ENCODE measurements around the gene C7orf25.

C7orf25 gene

DNA sequence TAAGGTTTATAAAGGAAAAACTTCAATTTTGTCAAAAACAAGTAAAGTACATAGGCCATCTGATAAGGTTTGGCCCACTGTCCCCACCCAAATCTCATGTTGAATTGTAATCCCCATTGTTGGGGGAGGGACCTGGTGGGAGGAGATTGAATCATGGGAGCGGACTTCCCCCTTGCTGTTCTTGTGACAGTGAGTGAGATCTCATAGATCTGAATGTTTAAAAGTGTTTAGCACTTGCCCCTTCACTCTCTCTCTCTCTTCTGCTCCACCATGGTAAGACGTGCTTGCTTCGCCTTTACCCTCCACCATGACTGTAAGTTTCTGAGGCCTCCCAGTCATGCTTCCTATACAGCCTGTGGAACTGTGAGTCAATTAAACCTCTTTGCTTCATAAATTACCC is 38.5 kb upstream of the C7orf25 start:
- no peak overlapping the region for H3K27ac ChIP-seq
- TF ChIP-seq, protein P1, sequence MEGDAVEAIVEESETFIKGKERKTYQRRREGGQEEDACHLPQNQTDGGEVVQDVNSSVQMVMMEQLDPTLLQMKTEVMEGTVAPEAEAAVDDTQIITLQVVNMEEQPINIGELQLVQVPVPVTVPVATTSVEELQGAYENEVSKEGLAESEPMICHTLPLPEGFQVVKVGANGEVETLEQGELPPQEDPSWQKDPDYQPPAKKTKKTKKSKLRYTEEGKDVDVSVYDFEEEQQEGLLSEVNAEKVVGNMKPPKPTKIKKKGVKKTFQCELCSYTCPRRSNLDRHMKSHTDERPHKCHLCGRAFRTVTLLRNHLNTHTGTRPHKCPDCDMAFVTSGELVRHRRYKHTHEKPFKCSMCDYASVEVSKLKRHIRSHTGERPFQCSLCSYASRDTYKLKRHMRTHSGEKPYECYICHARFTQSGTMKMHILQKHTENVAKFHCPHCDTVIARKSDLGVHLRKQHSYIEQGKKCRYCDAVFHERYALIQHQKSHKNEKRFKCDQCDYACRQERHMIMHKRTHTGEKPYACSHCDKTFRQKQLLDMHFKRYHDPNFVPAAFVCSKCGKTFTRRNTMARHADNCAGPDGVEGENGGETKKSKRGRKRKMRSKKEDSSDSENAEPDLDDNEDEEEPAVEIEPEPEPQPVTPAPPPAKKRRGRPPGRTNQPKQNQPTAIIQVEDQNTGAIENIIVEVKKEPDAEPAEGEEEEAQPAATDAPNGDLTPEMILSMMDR (conservative IDR thresholded peaks at IDR 0.05): no peak

DNA sequence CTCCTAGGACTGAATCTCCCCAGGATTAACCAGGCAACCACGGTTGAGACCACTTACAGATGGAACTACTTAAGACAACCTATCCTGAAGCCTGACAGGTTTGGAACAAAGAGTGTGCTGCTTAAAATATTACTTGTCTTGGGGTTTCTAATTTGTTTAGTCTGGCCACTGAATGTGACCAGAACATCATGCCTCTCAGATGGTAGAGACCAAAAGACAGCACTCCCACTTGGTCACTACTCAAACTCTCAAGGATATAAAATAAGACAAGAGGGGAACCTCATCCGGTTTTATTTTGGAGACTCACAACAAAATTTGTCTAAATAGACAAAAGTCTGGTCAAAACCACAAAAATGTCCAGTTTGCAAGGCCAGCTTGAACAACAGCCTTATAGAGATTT is 35.7 kb upstream of the C7orf25 start:
- TF ChIP-seq, protein P1 (conservative IDR thresholded peaks at IDR 0.05): no peak
- no peak overlapping the region for H3K27ac ChIP-seq

DNA sequence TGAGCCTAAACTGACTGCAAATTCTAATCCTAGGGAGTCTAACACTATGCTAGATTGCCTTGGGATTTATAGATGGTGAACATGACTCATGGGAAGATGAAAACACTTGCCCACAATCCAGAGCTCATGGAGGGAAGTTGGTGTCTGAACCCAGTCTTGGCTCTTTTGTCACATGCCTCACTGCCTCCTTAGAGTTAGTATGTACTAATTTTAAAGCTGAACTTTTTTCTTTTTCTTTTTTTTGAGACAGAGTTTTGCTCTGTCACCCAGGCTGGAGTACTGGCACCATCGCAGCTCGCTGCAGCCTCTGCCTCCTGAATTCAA is 34.7 kb upstream of the C7orf25 start:
- no peak overlapping the region for H3K27ac ChIP-seq
- TF ChIP-seq, protein P1 (conservative IDR thresholded peaks at IDR 0.05): no peak

DNA sequence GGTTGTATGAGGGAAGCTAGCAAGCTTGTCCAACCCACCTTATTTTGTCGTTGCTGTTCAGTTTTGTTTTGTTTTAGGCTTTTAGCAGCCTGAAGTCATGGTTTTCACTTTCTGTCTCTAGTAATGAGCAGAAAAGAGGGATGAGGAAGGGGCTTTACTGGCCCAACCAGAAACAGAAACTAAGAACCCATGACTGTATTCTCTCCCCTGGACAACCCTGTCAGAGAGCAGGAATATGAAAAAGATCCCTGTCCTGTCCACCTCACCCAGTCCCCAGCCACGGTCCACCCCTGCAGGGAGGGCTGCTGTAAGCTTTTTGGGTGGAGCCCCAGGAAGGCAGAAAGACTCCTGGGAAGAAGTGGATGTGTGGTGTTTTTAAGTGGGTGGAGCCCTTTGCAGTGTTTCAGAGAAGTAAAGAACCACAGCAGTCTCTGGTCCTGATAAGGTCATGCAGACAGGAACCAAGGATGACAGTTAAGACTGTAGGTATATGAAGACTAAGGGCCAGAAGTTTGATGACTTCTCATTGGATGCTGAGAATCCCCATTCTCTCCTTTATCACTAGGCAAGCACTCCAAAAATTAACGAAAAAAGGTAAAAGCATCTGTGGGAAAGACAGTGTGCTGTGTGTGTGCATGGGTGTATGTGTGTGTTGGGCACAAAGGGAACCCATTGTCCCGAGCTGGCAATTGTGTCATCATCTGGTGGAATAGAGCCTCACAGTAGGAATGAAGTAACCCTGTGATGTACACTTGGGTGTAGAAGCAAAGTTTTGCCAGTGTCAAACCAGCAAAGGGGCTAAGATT is 34.2 kb upstream of the C7orf25 start:
- TF ChIP-seq, protein P1 (conservative IDR thresholded peaks at IDR 0.05): no peak
- no peak overlapping the region for H3K27ac ChIP-seq

DNA sequence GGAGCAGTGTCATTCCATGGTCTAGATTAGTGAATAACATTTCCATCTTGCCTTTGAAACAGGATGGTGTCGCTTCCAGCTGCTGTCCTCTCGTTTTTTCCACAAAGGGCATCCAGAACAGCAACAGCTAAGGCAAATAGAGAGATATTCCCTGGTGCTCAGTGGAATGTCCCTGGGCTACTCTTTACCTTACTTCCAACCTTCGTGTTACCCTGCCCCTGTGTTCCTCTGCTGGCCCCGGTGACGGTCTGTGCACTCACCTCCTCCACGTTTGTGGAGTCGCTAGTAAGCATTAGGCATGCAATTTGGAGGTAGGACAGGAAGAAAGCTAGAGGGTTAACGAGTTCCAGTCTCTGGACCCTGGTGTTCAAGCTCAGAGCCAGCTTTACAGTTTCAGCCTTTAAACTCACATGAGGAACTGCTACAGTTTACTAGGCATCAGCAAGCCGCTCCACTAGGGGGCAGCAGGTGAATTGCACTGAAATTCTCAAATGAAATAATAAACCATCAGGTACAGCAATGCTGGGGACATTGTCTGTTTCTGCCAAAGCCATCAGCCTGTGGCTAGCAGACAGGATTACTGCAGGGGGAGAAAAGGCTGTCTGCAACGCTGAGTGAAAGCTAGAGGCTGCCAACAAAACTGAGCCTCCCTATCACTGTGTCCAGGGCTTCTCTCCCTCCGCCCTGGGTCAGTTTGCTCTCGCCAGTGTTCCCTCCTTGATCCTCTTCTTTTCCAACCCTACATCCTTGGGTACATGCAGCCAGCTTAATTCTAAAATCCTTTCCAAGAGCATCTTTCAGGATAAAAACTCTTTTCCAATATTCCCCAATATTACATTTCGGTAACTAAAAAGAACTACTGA is 29.3 kb upstream of the C7orf25 start:
- TF ChIP-seq, protein P1 (conservative IDR thresholded peaks at IDR 0.05): peak; percentile 99
- no peak overlapping the region for H3K27ac ChIP-seq

DNA sequence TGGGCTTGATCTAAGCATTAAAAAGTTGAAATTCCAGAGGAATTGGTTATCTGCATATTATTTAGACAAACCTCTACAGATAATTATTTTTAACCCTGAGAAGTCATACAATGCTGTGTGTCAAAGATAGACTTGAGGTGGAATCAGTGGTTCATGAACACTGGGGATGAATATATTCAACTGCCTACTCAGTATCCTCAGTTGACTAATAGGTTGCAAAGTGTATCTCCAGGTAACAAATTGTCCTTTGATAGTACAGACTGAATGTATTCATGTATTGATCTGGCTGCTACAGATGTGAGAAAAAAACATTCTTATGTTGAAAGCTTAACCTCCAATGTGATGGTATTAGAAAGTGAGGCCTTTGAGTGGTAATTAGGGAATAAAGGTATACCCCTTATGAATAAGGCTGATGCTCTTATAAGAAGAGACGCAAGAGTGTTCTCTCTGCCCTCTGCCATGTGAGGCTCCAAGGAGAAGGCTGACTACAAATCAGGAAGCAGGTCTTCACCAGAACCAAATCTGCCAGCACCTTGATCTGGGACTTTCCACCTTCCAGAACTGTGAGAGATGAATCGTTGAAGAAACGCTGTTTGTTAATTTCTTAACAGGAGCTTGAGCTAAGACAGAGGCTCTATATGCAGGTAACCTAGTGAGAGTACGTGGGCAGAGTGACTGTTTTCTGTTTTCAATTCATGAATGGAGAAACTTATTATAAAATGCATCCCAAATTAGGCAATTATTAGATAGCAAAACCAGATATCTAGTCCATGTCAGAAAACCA is 27.8 kb upstream of the C7orf25 start:
- H3K27ac ChIP-seq: no peak overlapping the region
- TF ChIP-seq, protein P1 (conservative IDR thresholded peaks at IDR 0.05): no peak

DNA sequence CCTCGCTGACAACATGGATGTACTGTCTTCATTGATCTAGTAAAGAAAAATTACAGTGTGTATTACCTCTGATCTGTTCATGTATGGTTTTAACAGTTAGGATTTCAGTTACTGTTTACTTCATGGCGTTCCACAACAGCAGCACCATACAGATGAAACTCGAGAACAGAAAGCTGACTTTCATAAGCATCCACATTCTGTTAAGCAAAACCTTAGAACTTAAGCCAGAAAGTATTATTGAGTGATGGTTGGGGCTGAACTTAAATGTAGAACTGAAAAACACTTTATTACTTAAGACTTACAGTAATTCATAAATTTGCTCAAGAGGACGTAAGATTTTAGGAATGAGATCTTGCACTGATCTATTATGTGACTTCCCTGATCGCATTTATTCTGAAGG is 24.0 kb upstream of the C7orf25 start:
- H3K27ac ChIP-seq: no peak overlapping the region
- TF ChIP-seq, protein P1 (conservative IDR thresholded peaks at IDR 0.05): no peak
